A673 (cell line): ENCODE measurements around the gene ZBTB2.

ENCODE experiments used
- CTCF ChIP-seq: fragments of 300-800, 200-600 bp; sonication (generic); conservative IDR thresholded peaks from 2 replicates; pipeline ENCODE4 v1.5.1; 2017; ENCODE audit warnings: low read depth, mild to moderate bottlenecking, antibody characterized with exemption, low read length, moderate library complexity, mixed read lengths
- EZH2 ChIP-seq: fragments of 200-600 bp; sonication (generic); IDR thresholded peaks from 2 replicates; pipeline ENCODE4 v1.6.1; 2017; ENCODE audit warnings: borderline replicate concordance, low read depth, mild to moderate bottlenecking, mixed read lengths, antibody characterized with exemption, low read length; ENCODE audit not compliant: poor library complexity, severe bottlenecking

DNA sequence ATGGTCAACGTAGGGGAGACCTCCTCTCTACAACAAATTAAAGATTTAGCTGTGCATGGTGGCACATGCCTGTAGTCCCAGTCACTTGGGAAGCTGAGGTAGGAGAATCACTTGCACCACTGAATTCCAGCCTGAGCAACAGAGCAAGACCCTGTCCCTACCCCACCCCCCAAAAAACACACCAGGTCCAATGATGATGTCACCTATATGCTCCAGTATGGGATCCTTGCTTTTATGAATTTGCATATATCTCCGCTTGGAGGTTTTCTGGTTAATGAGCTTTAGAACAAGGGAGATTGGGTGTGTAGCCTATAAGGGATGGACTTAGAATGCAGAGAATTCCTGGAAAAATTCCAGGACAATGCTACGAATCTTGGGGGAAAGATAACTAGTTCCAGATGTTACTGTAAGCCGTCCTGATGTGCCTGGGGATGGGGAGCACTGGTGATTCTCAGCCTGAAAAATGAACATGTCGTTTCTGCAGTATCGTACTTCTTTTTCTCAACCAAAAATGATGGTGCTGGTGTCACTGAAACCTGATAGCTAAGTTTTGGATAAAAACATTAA is 61.1 kb downstream of the ZBTB2 start:
- TF ChIP-seq CTCF (no peak), EZH2 (no peak)
